Femur (tissue), 1 donor: ENCODE measurements around the gene EIF5AL1.

ENCODE experiments used
- DNase-seq: peaks from one replicate; pipeline ENCODE4 v3.0.0-alpha.2; 2017

The EIF5AL1 gene

GRCh38 chr10:79561257-79561656 lies 48.9 kb downstream of the EIF5AL1 start:
- DNase-seq, result no peak

DNA sequence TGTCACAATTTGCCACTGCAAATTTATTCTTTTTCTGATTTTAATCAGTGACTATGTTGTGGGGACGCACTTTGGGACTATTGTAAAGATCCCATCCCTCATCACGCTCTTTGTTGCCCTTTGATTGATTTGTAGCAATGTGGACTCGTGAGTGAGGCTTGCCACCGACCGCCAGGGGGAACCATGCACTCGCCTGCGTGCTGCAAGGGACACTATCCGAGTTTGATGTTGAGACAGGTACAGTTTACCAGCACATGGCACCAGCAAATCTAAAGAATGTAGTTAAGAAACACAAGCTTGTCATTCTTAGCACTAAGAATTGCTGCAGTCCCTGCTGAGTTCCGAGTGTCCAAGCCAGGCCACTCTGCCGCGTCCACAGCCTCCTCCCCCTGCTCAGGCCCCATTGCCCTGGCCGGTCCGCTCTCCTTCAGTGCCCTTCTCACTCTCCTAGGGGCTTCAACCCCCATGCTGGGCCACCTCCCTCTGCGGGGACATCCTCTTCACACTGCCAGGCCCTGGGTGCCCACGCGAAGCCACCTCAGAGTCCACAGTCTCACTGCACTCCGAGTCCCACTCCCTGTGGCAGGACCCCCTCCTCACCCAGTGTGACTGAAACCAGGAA lies 49.9 kb downstream of the EIF5AL1 start:
- peak; percentile 71 for DNase-seq

- DNase-seq, result no peak
These were observed 51.1 kb downstream of the EIF5AL1 start for GRCh38 chr10:79563426-79563825.
